Measurements from ENCODE around the gene CDK5RAP3.

- TF ChIP-seq EZH2 (IDR thresholded peaks at IDR 0.05; ENCODE audit: borderline replicate concordance, low read depth, low read length, severe bottlenecking) (no peak), CTCF (IDR thresholded peaks at IDR 0.05; ENCODE audit: extremely low read depth in 1 of 2, insufficient read depth in 1 of 2, low read depth in 1 of 2, low read length in 2 of 2) (no peak), POLR2AphosphoS5 (IDR thresholded peaks at IDR 0.05; ENCODE audit: insufficient read depth, low read depth, low read length) (no peak), POLR2A (IDR thresholded peaks at IDR 0.05; ENCODE audit: low read depth, low read length) (no peak), GATA2 (IDR thresholded peaks at IDR 0.05; ENCODE audit: insufficient read depth, insufficient read length, low read depth, low read length) (no peak), MAX (IDR thresholded peaks at IDR 0.05; ENCODE audit: insufficient read depth, insufficient read length) (no peak), MYC (IDR thresholded peaks at IDR 0.05; ENCODE audit: low read depth, low read length) (no peak), JUN (IDR thresholded peaks at IDR 0.05; ENCODE audit: borderline replicate concordance, insufficient read depth, insufficient read length, low read depth) (no peak)
Measured at GRCh38 chr17:47969930-47970724, 786 bp upstream of the CDK5RAP3 start.
